NCI-H2081 (cell line): ENCODE measurements around the gene COG6.

Source experiments
- DNase-seq, 2 experiments: peaks; one replicate each; lab custom pipeline; 2025; lab: John Stamatoyannopoulos, UW

COG6 gene

DNA sequence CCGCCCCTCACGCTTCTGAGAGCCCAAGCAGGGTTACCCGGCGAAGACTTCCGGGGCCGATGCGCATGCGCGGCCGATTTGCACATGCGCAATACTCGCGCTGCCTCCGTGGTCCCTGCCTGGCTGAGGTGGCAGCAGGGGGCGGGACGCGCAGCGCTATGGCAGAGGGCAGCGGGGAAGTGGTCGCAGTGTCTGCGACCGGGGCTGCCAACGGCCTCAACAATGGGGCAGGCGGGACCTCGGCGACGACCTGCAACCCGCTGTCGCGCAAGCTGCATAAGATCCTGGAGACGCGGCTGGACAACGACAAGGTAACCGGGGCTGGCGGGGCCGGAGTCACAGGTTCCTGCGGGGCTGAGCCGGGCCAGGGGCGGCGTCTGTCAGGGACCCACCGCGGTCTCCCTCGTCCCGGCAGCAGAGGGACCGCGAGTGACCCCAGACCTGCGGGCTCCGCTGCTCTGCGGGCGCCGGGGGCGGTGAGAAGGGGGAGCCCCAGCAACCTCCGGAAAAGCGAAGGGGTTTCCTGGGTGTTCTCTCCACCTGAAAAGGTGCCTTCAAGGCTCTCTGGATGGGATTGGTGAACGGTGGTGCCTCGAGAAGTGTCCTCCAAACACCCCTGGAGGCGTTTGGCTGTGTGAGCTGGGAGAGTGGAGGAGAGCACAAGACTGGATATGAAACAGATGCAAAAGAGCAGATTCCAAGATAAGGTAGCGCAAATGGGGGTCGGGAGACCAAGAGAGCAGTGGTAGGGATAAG lies at the start of gene COG6:
COG6 (plus strand) TSS at position 94 of the 756 bp plus-strand sequence; CDS start at position 159, 65 bp downstream.
- DNase-seq = peak; percentile 77 to 87

DNA sequence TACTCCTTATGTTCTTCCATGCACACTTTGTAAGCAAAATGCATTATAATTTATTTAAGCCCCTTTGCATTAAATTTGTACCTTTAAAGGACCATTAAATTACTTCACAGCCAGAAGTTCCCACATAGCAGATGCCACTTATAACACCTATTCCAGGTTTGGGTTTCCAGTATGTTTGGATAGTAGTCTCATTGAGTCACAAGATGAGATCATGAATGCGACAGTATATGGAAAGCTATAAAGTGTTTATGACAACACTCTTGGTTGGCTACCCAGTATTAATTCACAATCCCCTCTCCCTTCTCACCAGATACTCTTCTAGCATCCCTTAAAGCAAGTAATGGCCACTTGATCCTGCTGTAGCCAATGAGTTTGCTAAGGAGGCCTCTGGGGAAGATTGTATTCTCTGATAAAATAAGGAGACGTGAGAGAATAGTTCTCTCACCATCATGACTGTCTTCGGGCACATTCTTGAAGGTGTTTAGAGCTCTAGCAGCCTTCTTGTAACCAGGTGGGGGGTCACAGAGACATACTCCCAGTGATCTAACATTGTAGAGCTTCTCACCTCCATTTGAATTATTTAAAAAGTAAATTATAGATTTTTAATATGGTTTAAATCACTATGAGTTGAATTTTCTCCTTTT lies 49.7 kb upstream of the COG6 start:
- DNase-seq = no peak

DNA sequence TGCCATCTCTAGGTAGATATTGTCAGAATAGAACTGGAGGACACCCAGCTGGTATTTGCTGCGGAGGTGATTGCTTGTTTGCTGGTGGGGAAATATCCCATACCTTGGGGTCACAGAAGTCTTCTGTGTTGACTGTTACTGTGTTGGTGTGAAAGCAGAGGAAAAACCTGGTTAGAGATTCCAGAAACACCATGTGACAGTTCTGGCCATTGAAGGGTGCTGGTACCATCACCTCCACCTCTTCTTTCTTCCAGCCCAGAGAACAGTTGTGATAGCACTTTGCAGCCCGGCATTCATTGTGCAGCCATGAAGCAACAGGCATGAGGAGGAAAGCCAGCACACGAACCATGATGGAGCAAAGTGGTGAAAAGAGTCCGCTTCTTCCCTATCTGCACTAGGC lies 47.6 kb upstream of the COG6 start:
- DNase-seq = no peak

DNA sequence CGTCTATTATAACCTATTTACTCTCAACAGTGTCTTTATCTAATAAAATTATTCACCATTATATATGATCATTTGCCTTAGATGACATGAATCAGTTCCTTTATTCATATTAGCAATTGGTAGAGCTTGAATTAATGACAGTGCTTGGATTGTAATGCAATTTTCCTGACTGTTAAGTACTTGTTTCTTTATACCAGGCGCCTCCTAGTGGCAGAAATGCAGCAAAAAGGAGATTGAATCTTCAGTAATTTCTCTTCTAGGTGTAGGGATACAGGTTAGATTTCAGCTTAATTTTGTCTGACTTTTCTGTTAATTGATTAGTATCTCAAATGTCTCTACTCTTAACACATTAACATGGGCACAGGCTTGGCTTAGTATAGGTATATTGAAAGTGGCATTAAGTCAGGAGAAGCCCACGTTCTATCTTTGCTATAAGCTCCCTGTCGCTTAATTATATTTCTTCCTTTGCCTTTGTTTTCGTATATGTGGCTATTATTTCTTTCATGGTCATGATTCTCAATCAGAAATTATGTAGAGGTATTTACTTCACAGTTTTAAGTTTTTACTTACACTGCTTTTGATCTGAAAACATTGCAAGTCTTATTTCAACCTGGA lies 43.3 kb upstream of the COG6 start:
- DNase-seq = peak; percentile 67 to 76

DNA sequence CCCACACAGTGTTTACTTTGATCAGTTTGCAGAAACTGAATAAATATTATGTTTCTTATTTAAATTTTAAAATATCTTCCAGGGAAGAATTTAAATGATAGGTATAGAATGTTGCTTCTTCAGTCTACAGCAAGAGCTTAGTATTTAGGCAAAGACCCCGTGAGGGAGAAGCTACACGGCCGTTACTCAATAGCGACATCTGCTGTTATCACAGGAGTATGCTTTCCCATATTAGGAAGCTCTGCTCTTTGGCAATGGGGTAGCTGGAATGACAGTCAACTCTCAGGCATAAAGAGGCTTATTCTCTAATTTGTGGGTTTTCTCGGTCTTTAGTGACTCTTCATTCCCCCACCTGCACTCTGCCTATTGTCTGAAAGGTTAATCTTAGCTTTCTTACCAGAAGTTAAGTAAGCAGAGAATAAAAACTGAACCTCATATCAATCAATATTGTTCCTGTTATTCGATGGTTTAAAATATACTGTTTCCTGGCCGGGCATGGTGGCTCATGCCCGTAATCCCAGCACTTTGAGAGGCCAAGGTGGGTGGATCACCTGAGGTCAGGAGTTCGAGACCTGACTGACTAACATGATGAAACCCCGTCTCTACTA lies 39.3 kb upstream of the COG6 start:
- peak; percentile 60 to 70 for DNase-seq

DNA sequence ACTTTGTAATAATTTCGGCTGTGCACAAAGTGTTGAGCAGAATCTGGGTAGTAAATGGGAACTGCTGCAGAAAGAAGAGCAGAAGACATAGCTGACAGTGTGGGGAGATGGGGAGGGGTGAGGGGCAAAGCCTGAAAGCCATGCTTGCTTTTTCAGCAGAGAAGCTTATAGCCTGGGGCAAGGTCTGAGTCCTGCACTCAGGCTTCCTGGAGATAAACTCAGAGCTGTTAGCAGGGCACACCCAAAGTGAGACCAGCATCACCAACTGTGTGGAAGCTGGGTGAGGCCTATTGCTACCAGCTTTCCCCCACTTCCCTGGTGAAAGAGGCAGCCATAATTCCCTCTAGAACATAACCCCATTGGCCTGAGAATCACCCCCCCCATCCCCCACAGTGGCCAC lies 36.9 kb upstream of the COG6 start:
- DNase-seq = no peak

DNA sequence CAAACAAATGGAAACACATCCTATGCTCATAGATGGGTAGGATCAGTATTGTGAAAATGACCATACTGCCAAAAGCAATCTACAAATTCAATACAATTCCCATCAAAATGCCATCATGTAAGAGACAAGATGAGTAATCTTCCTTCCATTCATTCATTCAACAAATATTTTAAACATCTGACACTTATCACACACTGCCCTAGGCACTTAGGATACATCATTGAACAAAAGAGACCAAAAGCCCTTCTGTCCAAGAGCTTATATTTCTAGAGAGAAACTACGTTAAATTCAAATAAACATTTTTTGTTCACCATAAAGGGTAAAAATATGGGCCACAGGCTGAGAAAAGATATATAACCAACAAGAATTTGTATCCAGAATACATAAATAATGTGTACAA lies 32.0 kb upstream of the COG6 start:
- DNase-seq = no peak

DNA sequence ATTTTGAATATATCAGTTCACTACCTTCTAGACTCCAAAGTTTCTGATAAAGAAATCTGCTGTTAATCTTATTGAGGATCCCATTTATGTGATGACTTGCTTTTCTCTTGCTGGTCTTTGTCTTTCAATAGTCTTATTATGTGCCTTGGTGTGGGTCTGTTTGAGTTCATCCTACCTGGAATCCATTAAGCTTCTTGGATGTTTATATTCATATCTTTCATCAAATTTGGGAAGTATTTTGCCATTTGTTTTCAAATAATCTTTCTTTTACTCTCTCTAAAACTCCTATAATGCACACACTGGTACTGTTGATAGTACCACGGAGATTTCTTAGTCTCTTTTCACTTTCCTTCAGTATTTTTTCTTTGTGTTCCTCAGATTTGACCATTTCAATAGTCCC lies 24.2 kb upstream of the COG6 start:
- DNase-seq = no peak

DNA sequence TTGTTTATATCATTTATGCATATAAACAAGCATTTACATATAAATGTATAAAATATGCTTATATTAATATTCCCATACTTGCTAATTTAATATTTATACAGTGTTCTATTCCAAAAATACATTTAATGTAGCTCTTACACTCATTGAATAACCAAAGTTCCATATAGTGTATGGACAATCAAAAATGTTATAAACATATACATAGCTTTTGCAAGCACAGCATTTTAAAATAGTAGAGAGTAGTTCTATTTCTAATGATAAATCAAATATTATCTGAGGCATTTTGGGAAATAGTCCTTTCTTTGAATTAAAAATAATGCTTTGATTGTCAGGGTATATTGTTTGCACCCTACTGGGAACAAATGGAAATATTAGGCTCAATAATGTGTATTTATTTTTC lies 22.5 kb upstream of the COG6 start:
- no peak for DNase-seq

DNA sequence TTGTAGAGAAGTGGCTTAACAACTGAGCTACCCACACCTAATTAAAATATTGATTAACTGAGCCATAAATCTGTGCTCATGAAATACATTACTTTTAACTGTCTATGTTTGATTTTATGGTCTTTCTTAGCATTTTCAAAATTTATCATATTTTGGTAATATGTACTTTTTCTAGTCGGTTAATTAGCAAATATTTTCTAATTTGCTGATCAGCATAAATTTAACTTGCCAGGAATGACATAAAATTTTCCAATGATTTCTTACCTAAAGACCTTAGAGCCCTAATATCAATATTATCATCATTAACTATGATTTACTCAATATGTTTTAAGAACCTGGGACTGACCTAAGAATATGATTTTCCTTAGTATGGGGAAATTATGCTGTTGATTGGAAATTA lies 19.9 kb upstream of the COG6 start:
- no peak for DNase-seq

DNA sequence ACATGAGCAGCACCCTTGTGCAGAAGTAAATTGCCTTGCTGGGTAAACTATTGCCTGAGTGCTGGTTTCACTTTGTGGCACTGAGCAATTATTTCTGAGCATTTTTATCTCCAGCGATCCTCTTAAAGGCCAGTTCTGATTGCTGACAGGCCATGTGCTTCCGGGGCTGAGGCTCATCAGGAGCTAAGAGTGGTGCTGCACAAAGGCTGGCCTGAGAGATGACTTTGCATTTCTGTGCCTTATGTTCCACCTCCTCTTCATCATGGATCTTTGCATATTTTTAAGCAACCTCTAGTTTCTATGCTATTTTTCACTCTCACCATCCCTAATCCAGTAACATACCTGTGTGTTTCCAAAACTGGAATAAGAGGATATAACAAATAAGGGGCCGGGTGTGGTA lies 17.6 kb upstream of the COG6 start:
- DNase-seq = no peak

DNA sequence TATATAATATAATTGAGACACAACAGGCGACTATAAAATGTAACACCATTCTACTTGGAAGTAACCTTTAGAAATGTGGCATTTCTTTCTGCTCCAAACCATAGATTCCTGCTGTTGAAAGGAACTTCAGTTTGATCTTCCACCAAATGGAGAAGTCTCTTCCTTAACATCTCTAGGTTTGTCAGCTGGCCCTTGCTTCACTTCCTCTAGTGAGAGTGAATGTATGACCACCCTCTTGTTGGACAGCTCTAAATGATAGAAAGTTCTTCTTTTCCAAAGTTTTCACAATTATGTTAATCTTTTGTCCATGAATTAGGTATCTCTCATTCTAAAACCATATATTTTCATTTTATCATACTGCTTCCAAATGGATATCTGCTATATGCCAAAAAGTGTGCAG lies 13.8 kb upstream of the COG6 start:
- DNase-seq = no peak

DNA sequence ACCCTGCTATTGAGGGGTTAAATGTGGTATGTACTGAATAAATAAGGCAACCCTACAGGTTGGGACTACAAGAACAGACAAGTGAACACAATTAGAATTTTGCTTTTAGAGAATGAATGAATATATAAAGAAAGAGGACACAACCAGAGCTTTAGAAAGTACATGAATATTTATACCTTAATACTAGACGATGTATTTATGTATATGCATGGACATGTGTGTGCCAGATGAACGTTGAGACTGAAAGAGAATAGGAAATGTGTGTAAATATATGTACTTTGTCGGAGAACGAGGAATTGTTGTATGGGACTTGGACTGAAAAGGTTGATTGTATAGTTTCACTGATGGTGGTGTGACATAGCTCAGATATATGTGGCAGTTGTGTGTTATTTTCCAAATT lies 9.3 kb upstream of the COG6 start:
- DNase-seq = no peak

DNA sequence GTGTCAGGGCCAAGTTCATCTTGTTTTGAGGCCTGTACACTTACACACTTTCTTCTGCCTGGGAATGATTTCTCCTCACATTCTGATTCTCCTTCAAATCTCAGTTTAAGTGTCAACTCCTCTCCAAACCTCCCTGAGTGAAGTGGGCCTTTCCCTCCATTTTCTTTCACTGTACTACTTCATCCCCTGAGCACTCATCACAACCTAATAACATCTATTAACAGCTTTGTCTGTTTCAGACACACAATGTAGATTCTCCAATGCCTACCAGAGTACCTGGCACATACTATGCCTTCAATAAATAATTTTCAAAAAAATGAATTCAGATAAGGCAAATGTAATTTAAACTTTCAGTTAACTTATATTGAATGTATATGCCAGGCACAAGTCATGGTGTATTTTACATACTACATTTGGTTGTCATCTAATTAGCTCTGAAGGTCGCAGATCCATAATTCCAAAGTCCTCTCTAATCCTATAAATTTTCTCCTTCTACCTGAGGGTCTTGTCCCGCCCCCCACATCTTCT lies 357 bp upstream of the COG6 start:
- no peak for DNase-seq

DNA sequence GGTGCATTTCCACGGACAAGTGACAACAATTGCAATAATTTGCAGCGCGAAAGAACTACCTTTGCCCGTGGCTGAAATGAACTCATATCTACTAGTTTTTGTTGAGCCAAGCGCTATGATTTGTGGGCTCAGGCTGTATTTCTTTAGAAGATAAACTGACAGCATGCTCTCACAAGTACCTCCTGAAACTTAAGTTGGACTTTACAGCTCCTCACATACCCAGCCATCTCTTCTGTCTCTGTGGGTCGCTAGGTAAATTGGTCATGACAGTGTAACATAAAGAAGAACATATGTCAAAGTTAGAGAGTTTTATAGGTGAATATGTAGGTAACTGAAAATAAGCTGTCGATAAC lies 839 bp downstream of the COG6 start:
- DNase-seq = no peak

DNA sequence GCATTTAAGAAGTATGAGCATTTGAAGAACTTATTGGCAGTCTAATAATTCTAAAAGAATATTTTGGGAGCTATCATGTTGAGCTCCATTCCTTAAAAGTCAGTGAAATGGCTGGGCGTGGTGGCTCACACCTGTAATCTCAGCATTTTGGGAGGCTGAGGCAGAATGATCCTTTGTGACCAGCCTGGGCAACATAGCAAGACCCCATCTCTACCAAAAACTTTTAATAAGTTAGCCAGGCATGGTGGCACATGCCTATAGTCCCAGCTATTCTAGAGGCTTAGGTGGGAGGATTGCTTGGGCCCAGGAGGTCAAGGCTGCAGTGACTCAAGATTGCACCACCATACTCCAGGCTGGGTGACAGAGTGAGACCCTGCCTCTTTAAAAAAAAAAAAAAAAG lies 8.0 kb downstream of the COG6 start:
- no peak for DNase-seq

DNA sequence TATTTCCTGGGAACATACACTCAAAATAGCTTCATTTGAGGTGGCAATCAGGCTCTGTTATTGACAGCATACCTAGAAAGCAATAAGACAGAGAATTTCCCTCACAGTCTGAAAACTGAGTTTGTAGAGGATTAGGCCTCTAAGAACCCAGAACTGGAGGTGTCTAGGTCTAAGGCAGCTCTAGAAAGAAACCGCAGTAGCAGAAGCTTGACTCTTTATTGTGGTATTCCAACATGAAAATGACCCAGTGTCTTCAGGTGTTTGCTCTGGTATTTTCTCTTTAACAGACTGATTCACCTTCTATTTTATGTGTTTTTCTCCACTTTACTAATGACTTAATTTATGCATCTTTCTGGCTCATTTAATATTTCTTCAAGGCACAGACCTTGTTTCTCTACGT lies 8.5 kb downstream of the COG6 start:
- no peak for DNase-seq

DNA sequence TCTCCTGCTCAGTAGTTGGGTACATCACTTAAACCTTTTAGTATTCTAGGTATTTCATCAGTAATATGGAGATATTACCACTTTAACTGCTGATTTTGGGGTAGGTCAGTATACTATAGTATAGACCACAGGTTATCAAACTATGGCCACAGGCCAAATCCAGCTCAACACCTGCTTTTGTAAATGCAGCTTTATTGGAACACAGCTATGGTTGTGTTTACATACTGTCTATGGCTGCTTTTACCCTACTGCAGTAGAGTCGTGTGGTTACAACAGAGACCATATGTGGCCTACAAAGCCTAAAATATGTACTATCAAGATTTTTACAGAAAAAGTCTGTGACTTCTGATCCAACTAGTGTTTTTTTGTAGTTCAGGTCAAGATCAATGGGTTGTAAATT lies 10.3 kb downstream of the COG6 start:
- peak; percentile 20 to 75 for DNase-seq

DNA sequence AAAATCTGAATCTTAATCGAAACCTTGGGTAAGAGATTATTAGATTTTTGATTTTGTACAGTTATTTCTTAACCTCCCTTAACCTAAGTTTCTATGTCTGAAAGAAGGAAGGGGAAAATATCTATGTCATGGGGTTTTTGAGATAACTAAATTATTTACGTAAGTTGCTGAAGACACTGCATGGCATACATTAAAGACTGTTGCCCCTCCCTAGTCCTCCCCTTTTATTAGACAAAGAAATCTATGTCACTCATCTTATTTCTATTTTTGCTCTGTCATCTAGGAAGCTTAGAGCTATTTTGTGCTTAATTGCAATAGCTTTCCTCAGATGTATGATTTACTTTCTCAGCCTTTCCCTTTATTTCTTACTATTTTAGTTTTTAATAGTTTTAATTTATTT lies 15.0 kb downstream of the COG6 start:
- DNase-seq = no peak

DNA sequence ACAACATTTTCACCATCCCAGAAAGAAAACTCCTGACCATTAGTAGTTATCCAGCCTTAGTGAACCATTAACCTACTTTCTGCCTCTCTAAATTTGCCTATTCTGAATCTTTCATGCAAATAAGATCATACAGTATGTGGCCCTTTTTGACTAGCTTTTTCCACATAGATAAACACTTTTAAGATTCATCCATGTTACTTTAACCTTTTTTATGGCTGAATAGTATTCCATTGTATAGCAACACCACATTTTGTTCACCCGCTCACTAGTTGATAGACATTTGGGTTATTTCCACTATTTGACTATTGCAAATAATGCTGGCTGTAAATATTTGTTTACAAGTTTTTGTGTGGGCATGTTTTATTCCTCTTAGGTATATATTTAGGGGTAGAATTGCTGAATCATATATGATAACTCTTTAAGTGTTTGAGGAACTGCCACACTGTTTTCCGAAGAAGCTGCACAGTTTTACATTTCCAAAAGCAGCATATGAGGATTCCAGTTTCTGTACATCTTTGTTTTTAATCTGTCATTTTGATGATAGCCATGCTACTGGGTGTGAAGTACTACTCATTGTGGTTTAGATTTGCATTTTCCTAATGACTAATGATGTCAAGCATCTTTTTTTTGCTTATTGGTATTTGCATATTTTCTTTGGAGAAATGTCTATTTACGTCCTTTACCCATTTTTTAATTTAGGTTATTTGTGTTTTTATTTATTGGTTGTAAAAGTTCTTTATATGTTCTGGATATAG lies 17.1 kb downstream of the COG6 start:
- no peak for DNase-seq

DNA sequence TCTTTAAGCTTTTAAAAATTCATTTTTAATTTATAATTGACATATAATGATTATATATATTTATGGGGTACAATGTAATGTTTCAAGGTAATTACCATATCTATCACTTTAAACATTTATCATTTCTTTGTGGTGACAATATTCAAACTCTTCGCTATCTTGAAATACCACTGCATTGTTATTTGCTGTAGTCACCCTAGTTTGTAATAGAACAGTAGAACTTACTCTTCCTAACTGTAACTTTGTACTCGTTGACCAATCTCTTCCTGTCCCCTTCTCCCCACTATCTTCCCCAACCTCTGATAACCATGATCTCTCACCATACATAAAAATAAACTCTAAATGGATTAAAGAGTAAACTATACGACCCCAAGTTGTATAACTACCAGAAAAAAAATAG lies 20.4 kb downstream of the COG6 start:
- no peak for DNase-seq

DNA sequence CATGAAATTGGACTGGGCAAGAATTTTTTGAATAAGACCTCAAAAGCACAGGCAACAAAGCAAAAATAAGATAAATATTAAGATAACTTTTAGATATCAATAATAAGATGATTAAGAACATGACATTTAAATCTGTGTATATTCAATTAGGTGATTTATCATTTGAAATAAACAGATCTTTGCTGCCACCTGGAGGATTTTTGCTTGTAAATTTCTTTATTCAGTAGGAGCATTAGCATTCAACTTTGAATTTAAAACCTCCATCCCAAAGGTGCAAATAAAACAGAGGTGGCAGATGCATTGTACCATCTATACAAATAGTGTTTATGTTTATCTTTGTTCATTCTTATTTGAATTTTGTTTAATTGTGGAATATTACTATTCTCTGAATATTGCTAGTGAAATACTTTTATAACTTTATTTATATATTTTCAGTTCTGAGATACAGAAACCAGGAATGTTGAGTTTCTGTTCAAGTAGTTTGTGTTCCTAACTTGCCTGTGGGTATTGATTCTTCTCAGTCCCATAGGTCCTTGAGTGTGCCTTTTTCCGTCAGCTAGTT lies 20.9 kb downstream of the COG6 start:
- DNase-seq = peak; percentile 36 to 59
